ENCODE measurements around the gene HIF3A. TPM values are rescaled to one million over a fixed set of nuclear protein-coding genes. Genes with fewer than 3 reads are reported as not detected.

HIF3A gene
- total and polyA plus RNA-seq, 2 of the 8 experiments (the other 6 are each of a cell fraction or from before 2014, with no cell fraction given): 38.6 to 38.8 TPM

- no peak for TF ChIP-seq SIN3A (conservative IDR thresholded peaks at IDR 0.05 in 1 of 2, IDR thresholded peaks at IDR 0.05 in 1 of 2; ENCODE audit: low read depth in 1 of 2, low read length in 2 of 2)
- TF ChIP-seq GTF2F1 (IDR thresholded peaks at IDR 0.05; ENCODE audit: borderline replicate concordance, low read depth, low read length): no peak
Observed at GRCh38 chr19:46294494-46294893, 2.3 kb upstream of the HIF3A start (continued).

All from H1 (cell line).